ENCODE measurements around the gene OR56A3.

- TF ChIP-seq CTCF (IDR thresholded peaks at IDR 0.05): no peak
- TF ChIP-seq POLR2A (IDR thresholded peaks at IDR 0.05): no peak
Observed at GRCh38 chr11:5968394-5968793, 26.3 kb downstream of the OR56A3 start, which contains the start of gene OR56A5.
